ENCODE results near the gene KCNT1.

The KCNT1 gene

GRCh38 chr9:135728436-135729110 lies 26.6 kb downstream of the KCNT1 start:
- DNase-seq = no peak

DNA sequence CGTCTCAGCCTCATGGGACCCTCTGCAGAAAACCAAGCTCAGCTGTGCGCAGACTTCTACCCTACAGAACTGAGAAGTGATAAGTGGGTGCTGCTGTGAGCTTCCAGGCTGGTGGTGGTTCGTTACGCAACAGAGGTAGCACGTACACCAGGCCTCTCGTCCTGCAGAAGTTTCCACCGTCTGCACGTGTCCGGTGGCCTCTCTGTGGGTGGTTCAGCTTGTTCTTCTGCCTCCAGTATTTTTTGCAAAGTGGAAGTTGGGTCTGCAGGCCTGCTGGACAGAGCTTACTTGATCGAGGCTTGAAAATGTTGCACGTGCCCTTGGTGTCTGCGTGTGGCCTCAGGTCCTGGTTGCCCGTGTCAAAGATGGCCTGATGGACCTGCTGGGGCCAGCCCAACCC lies 27.5 kb downstream of the KCNT1 start:
- DNase-seq = no peak

DNA sequence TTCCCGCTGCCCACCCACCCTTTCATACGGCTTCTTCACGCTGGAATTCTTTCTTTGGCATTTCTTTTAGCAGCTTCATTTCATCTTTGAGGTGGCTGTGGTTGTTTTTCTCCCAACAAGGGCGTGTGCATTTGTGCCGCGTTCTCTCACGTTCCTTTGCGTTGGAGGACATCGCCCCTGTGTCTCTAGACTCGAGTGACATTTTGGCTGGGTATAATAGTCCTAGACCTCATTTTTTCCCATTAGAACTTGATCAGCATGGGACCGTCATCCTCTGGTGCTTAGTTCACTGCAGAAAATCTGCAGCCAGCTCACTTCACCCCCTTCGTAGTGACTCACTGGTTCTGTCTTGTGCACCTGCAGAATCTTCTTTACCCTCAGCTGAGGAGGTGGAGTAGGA lies 29.5 kb downstream of the KCNT1 start:
- no peak for DNase-seq

- no peak for DNase-seq
These were observed 30.7 kb downstream of the KCNT1 start for GRCh38 chr9:135732569-135733257.

DNA sequence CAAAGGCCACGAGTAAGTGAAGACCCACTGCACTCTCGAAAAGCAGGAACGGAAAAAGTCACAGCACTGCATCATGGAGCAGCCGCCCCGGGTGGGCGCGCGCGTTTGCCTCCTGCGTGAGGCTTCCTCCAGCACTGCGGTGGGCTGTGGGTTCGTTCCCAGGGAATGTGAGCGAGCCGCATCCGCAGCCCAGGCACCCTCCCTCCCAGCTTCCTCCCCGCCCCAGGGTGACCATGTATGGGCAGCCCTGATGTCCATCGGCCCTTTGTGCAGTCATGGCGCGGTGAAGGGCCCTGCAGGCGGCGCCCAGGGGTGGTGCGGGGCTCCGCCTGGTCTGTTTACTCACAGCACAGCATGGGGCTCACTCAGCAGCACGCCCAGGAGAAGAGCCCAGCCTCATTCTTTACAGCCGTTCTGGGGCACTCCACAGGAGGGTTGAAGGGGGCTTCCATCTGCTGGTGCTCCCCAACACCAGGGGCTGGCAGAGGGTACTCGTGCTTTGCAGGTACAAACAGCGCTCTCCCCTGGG lies 32.7 kb downstream of the KCNT1 start:
- no peak for DNase-seq

- no peak for DNase-seq
These were observed 34.4 kb downstream of the KCNT1 start for GRCh38 chr9:135736272-135736978.

GRCh38 chr9:135736979-135737839 lies 35.2 kb downstream of the KCNT1 start:
- DNase-seq = no peak

DNA sequence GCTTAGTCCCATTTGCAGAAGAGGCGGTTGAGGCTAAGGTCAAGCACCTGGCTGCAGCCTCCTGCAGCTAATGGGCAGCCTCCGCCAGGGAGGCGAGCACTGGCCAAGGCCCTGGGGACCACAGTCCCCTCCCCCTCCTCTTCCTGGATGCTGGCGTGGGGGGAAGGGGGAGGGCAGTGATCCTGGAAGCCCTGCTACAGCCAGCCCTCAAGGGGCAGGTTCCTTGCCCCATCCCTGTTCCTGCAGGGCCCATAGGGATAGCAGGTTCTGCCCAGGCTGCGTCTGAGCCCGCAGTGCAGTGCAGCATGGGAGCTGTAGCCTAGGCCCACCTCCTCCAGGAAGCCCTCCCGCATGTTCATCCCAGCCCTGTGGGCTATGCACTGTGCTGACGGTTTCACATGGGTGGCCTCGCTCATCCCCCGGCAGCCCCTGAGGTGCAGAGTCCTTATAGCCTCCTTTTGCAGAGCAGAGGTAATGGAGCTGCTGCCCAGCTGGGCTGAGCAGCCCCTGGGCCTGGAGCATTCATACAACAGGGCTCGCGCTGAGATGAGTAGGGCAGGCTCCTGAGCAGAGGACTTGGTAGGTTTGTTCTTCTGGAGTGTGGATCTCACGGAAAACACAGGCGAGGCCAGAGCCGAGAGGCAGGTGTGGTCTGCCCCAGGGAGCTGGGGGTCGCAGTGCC lies 36.0 kb downstream of the KCNT1 start:
- DNase-seq = no peak

GRCh38 chr9:135739271-135740220 lies 37.6 kb downstream of the KCNT1 start:
- DNase-seq = no peak

DNA sequence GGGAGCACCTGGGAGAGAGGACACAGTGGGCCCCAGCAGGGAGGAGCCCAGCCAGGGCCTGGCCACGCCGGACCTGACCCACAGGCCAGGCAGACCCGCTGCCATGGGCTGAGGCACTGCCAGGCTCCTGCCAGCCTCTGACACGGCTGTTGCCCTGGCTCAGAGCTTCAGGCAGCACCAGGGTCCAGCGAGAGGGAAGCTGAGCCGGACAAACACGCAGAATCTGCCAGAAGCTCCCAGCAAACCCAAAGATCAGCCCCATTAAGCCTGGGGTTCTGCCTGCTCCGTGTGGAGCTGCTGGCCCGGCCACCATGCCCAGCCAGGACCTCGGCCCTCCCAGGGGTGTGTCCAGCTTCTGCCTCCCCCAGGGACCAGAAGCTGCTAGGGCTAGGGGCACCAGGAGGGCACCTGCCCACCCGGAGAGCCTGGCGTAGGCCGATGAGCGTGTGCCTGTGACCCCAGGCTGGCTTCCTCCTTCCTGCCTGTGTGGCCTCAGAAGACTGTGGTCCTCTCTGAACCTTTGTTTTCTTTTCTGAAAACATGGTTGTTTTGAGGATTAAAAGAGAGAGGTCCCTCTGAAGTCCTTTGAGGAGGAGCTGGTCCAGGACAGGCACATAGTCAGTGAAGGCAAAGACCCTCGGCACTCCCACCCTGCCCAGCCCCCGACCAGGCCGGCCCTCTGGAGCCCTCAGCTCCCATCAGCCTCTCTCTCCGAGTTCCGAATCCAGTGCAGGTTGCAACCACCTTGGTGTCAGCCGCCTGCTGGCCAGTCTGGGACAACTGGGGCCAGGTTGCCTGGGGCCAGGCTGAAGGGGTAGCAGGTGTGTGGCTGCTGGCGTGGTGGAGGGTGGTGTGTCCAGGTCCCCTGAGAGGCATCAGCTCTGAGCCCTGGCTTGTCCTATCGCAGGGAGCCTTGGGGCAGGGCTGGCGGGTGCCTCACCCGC lies 39.6 kb downstream of the KCNT1 start:
- DNase-seq = no peak

- DNase-seq = no peak
These were observed 41.0 kb downstream of the KCNT1 start for GRCh38 chr9:135743021-135743420.

- DNase-seq = no peak
These were observed 41.8 kb downstream of the KCNT1 start for GRCh38 chr9:135743546-135744332.

GRCh38 chr9:135744333-135745070 lies 42.5 kb downstream of the KCNT1 start:
- DNase-seq = no peak

GRCh38 chr9:135745189-135745588 lies 43.2 kb downstream of the KCNT1 start:
- DNase-seq = no peak

GRCh38 chr9:135745686-135746324 lies 43.8 kb downstream of the KCNT1 start:
- DNase-seq = no peak

DNA sequence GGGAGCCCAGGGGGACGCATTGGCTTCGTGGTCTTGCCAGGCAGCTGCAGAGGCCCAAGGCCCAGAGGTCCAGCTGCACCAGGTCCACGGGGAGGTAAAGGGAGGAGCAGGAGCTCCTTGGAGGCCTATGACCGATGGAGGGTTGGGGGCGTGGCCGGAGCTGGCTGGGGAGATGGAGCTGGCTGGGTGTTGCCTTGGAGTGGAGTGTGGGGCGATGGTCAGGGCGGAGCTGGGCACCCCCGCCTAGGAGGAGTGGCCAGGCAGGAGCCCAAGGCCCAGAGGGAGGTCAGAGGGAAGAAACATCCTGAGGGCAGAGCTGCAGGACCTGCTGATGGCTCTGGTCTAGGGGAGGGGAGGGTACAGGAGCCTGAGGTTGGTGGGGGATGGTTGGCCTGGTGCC lies 44.6 kb downstream of the KCNT1 start:
- DNase-seq = no peak

GRCh38 chr9:135747311-135747710 lies 45.3 kb downstream of the KCNT1 start:
- DNase-seq = no peak

DNA sequence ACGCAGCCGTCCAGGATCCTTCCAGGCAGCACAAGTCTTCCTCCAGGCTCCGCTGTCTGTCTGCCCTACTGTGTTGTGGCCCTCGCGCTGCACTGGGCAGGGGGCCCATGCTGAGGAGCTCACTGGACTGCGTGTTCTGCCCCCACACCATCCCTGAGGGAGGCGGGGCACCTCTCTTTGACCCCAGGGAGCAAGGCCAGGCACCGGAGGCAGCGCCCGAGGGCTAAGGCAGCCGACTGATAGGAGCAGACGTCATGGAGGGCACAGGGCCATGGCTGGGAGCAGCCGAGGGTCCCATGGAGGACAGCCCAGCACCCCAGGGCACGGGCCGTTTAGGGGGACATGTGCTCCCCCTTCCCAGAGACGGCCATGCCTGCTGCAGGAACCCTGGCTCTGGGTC lies 46.7 kb downstream of the KCNT1 start:
- no peak for DNase-seq

All from suppressor macrophage treated with lipopolysaccharide for 4 hours (primary cell).